Liver (tissue), 9 donors: ENCODE data around the gene TLR5. TPM values are rescaled to one million over a fixed set of nuclear protein-coding genes. Genes with fewer than 3 reads are reported as not detected.

Source experiments
- DNase-seq: peaks from one replicate; pipeline ENCODE4 v3.0.0-alpha.2; 2017; ENCODE audit warnings: low spot score
- H3K27ac ChIP-seq, 2 donors: one replicate each; pipeline ENCODE4 v1.7.0; 2013; ENCODE audit warnings: inconsistent platforms in 2 of 2, low read length in 2 of 2, control low read depth in 1 of 2, low read depth in 1 of 2, mild to moderate bottlenecking in 1 of 2
- H3K27me3 ChIP-seq, 4 donors: one replicate each; pipeline versions ENCODE4 v1.6.1 to v1.7.0; 2013; ENCODE audit warnings: low read length in 3 of 4, inconsistent platforms in 1 of 4, mild to moderate bottlenecking in 1 of 4, moderate library complexity in 1 of 4; ENCODE audit not compliant: control insufficient read depth in 4 of 4, insufficient read depth in 4 of 4
- H3K36me3 ChIP-seq, 4 donors: one replicate each; pipeline versions ENCODE4 v1.6.1 to v1.7.0; 2013; ENCODE audit warnings: low read length in 3 of 4, mild to moderate bottlenecking in 3 of 4, low read depth in 1 of 4, moderate library complexity in 1 of 4; ENCODE audit not compliant: control insufficient read depth in 4 of 4, insufficient read depth in 3 of 4
- H3K4me1 ChIP-seq, 4 donors: one replicate each; pipeline versions ENCODE4 v1.6.1 to v1.7.0; 2013; ENCODE audit warnings: low read length in 3 of 4, mild to moderate bottlenecking in 3 of 4, moderate library complexity in 1 of 4; ENCODE audit not compliant: control insufficient read depth in 4 of 4, insufficient read depth in 4 of 4
- H3K4me3 ChIP-seq, 3 donors: one replicate each; pipeline versions ENCODE4 v1.6.1 to v1.7.0; 2013; ENCODE audit warnings: low read length in 3 of 3, control low read depth in 1 of 3, low read depth in 1 of 3, mild to moderate bottlenecking in 1 of 3
- H3K9ac ChIP-seq, 2 donors: one replicate each; pipeline ENCODE4 v1.7.0; 2013; ENCODE audit warnings: low read length in 2 of 2, mild to moderate bottlenecking in 2 of 2, moderate library complexity in 2 of 2, control low read depth in 1 of 2, low read depth in 1 of 2
- H3K9me3 ChIP-seq, 4 donors: one replicate each; pipeline versions ENCODE4 v1.6.1 to v1.7.0; 2013; ENCODE audit warnings: low read length in 3 of 4; ENCODE audit not compliant: control insufficient read depth in 4 of 4
- CTCF ChIP-seq: fragments of 150-350 bp; IDR thresholded peaks from 2 replicates; pipeline ENCODE4 v1.5.1; 2017; ENCODE audit warnings: improper control_type of control experiment, low read depth, low read length; ENCODE audit not compliant: missing input control
- EGR1 ChIP-seq, 2 donors: IDR thresholded peaks; 2 replicates each; pipeline ENCODE4 v1.6.1; 2016 to 2018; ENCODE audit warnings: antibody characterized with exemption in 2 of 2, low read depth in 2 of 2
- FOXA1 ChIP-seq: IDR thresholded peaks from 2 replicates; pipeline ENCODE4 v1.6.1; 2016; ENCODE audit warnings: antibody characterized with exemption
- FOXA2 ChIP-seq: IDR thresholded peaks from 2 replicates; pipeline ENCODE4 v1.6.1; 2016; ENCODE audit warnings: antibody characterized with exemption
- GABPA ChIP-seq, 2 donors: IDR thresholded peaks in 1 of 2; conservative IDR thresholded peaks in 1 of 2; 2 replicates each; pipeline ENCODE4 v1.6.1; 2016; ENCODE audit warnings: antibody characterized with exemption in 2 of 2, mild to moderate bottlenecking in 1 of 2, moderate library complexity in 1 of 2
- HNF4A ChIP-seq, 2 donors: conservative IDR thresholded peaks; 2 replicates each; pipeline ENCODE4 v1.6.1; 2016; ENCODE audit warnings: antibody characterized with exemption in 2 of 2, mild to moderate bottlenecking in 2 of 2
- HNF4G ChIP-seq: IDR thresholded peaks from 2 replicates; pipeline ENCODE4 v1.6.1; 2016; ENCODE audit warnings: antibody characterized with exemption
- JUND ChIP-seq, 2 donors: IDR thresholded peaks; 2 replicates each; pipeline ENCODE4 v1.6.1; 2016; ENCODE audit warnings: antibody characterized with exemption in 2 of 2
- NR2F2 ChIP-seq: IDR thresholded peaks from 2 replicates; pipeline ENCODE4 v1.6.1; 2016; ENCODE audit warnings: antibody characterized with exemption
- RAD21 ChIP-seq, 2 donors: IDR thresholded peaks; 2 replicates each; pipeline ENCODE4 v1.6.1; 2016; ENCODE audit warnings: antibody characterized with exemption in 2 of 2, mild to moderate bottlenecking in 2 of 2
- REST ChIP-seq: IDR thresholded peaks from 2 replicates; pipeline ENCODE4 v1.6.1; 2016; ENCODE audit warnings: antibody characterized with exemption, mild to moderate bottlenecking
- RXRA ChIP-seq, 2 donors: IDR thresholded peaks; 2 replicates each; pipeline ENCODE4 v1.6.1; 2017 to 2018; ENCODE audit warnings: antibody characterized with exemption in 2 of 2, mild to moderate bottlenecking in 1 of 2
- SP1 ChIP-seq: IDR thresholded peaks from 2 replicates; pipeline ENCODE4 v1.6.1; 2018; ENCODE audit warnings: antibody characterized with exemption, mild to moderate bottlenecking
- TAF1 ChIP-seq: conservative IDR thresholded peaks from 2 replicates; pipeline ENCODE4 v1.6.1; 2016; ENCODE audit warnings: antibody characterized with exemption, mild to moderate bottlenecking
- YY1 ChIP-seq: IDR thresholded peaks from 2 replicates; pipeline ENCODE4 v1.6.1; 2016; ENCODE audit warnings: antibody characterized with exemption, mild to moderate bottlenecking
- WGBS: extraction: QIAGEN DNeasy Blood & Tissue Kit; methylation state at CpG from one replicate; pipeline ENCODE4 v1.1.7; 2013; 5-methylcytosine and 5-hydroxymethylcytosine counted together
- polyA plus RNA-seq, 2 donors: library from polyadenylated mRNA; stranded (reverse) in 1 of 2; unstranded in 1 of 2; fragments of 200-250 nt in 1 of 2; fragments of >200 nt in 1 of 2; fragmentation: Nextera tagmentation in 1 of 2; extraction: Ambion mirVana in 1 of 2; gene quantifications; one replicate each; pipeline versions ENCODE4 v1.2.1 to v1.2.3, GENCODE V29; 2013 to 2015
- total RNA-seq, 2 donors: library from RNA; depleted of rRNA; stranded (reverse); fragments of >200 nt; gene quantifications; one replicate each; pipeline ENCODE4 v1.2.3, GENCODE V29; 2014
- TF ChIP-seq, protein P1 (sequence below): IDR thresholded peaks from 2 replicates; pipeline ENCODE4 v1.6.1; 2016; ENCODE audit warnings: antibody characterized with exemption
- TF ChIP-seq, protein P2 (sequence below): IDR thresholded peaks from 2 replicates; pipeline ENCODE4 v1.6.1; 2016; ENCODE audit warnings: antibody characterized with exemption
- donor health status: healthy.
- donor health status: healthy.
- donor health status: healthy.
- donor health status: healthy.
- donor health status: healthy.

Gene TLR5
- total and polyA plus RNA-seq, 4 donors: 0.93 to 2.4 (median 1.5) TPM

GRCh38 chr1:223156343-223156742 lies 13.3 kb upstream of the TLR5 start:
- Histone ChIP-seq H3K27me3 (no peaks in the 10 kb centered on the region), H3K9ac (no peak overlapping the region), H3K36me3 (no peaks in the 10 kb centered on the region), H3K4me1 (peaks cover 0 to 2% (median 0%) of the 10 kb centered on the region in 4 donors), H3K4me3 (no peak overlapping the region), H3K27ac (no peak overlapping the region), H3K9me3 (no peaks in the 10 kb centered on the region)
- WGBS: 65% methylated on average over 2 of the region's 2 CpGs
- DNase-seq: no peak
- TF ChIP-seq SP1 (no peak), YY1 (no peak), HNF4A (conservative IDR thresholded peaks at IDR 0.05) (no peak), FOXA1 (no peak), HNF4G (no peak), REST (no peak), TAF1 (no peak), RXRA (IDR thresholded peaks at IDR 0.05) (no peak), RAD21 (IDR thresholded peaks at IDR 0.05) (no peak), JUND (IDR thresholded peaks at IDR 0.05) (no peak), EGR1 (IDR thresholded peaks at IDR 0.05; ENCODE audit: low read depth in 2 of 2) (no peak), NR2F2 (no peak), FOXA2 (no peak)
- TF ChIP-seq, protein P1, sequence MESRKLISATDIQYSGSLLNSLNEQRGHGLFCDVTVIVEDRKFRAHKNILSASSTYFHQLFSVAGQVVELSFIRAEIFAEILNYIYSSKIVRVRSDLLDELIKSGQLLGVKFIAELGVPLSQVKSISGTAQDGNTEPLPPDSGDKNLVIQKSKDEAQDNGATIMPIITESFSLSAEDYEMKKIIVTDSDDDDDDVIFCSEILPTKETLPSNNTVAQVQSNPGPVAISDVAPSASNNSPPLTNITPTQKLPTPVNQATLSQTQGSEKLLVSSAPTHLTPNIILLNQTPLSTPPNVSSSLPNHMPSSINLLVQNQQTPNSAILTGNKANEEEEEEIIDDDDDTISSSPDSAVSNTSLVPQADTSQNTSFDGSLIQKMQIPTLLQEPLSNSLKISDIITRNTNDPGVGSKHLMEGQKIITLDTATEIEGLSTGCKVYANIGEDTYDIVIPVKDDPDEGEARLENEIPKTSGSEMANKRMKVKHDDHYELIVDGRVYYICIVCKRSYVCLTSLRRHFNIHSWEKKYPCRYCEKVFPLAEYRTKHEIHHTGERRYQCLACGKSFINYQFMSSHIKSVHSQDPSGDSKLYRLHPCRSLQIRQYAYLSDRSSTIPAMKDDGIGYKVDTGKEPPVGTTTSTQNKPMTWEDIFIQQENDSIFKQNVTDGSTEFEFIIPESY: no peak

- Histone ChIP-seq H3K27me3 (no peaks in the 10 kb centered on the region), H3K36me3 (no peaks in the 10 kb centered on the region), H3K27ac (no peak overlapping the region), H3K9ac (no peak overlapping the region), H3K4me3 (no peak overlapping the region), H3K9me3 (no peaks in the 10 kb centered on the region), H3K4me1 (peaks cover 0 to 2% (median 0%) of the 10 kb centered on the region in 4 donors)
- no peak for DNase-seq
- TF ChIP-seq CTCF (no peak), HNF4A (conservative IDR thresholded peaks at IDR 0.05) (no peak), SP1 (no peak), RAD21 (IDR thresholded peaks at IDR 0.05) (no peak), TAF1 (no peak), FOXA1 (no peak), RXRA (IDR thresholded peaks at IDR 0.05) (no peak), NR2F2 (no peak), YY1 (no peak), FOXA2 (no peak), GABPA (IDR thresholded peaks at IDR 0.05 in 1 of 2, conservative IDR thresholded peaks at IDR 0.05 in 1 of 2) (no peak), EGR1 (IDR thresholded peaks at IDR 0.05; ENCODE audit: low read depth in 2 of 2) (no peak), JUND (IDR thresholded peaks at IDR 0.05) (no peak)
- TF ChIP-seq, protein P1: no peak
- TF ChIP-seq, protein P2, sequence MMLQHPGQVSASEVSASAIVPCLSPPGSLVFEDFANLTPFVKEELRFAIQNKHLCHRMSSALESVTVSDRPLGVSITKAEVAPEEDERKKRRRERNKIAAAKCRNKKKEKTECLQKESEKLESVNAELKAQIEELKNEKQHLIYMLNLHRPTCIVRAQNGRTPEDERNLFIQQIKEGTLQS: no peak
- 67% methylated on average over 2 of the region's 2 CpGs for WGBS
These were observed 12.1 kb upstream of the TLR5 start for GRCh38 chr1:223155153-223155552.
